ENCODE results near the gene FGD6.
"Not testable (repeated sequence)": the region's sequence is repeated elsewhere in the genome, so short reads cannot be mapped to it uniquely, and the experiment has no call there.

Gene FGD6

DNA sequence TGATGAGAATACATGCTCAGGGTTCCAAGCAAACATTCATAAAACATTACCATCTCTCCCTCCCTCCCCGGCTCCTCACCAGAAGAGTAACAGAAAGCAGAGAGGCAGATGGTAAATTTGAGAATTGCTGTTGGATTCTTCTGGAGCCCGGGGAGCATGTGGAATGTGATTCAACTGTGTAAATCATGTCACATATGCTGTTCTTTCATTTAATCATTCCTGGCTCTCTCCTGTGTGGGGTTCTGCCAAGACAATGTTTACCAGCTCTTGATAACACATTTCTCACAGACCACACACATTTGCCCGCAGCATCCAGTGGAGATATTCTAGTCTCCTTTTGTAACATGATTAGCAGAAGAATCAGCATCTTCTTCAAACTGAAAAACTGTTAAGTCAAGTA, 120.4 kb downstream of the FGD6 start:
- peaks cover 0 to 14% (median 4%) of the 10 kb centered on the region in 4 donors for H3K4me1 ChIP-seq
- no peaks in the 10 kb centered on the region for H3K27me3 ChIP-seq
- DNase-seq: no peak
- H3K9me3 ChIP-seq: no peaks in the 10 kb centered on the region
- H3K36me3 ChIP-seq: peaks cover 0 to 13% (median 5%) of the 10 kb centered on the region in 3 donors
- intact Hi-C loops (cut with DNase I; ENCODE audit: low total_unique reads): no loop called here
- H3K4me3 ChIP-seq: no peak overlapping the region
- no peak overlapping the region for H3K27ac ChIP-seq
- no peak for TF ChIP-seq CTCF (IDR thresholded peaks at IDR 0.05)

DNA sequence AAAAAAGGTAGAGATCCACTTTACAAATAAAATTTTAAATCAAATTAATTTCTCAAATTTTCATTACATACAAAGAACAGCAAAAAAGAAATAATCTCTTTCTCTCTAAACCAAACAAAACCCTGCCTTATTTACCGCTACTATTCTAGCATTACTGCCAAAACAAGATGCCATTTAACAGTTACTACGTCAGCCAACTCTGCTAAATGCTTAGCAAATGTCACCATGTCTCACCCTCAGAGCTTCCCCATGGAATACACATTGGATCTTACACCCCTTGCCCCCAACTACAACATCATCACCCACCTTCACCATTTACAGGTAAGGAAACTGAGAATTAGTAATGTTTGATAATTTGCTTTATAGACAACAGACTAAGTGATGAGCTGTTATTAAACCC, 120.9 kb downstream of the FGD6 start:
- Histone ChIP-seq H3K4me1 (peaks cover 0 to 14% (median 4%) of the 10 kb centered on the region in 4 donors), H3K27me3 (no peaks in the 10 kb centered on the region), H3K9me3 (no peaks in the 10 kb centered on the region), H3K36me3 (peaks cover 0 to 17% (median 5%) of the 10 kb centered on the region in 3 donors), H3K4me3 (no peak overlapping the region), H3K27ac (no peak overlapping the region)
- intact Hi-C loops (cut with DNase I; ENCODE audit: low total_unique reads): no loop called here
- DNase-seq: no peak
- TF ChIP-seq CTCF (IDR thresholded peaks at IDR 0.05): no peak

- H3K4me3 ChIP-seq; H3K27ac ChIP-seq; H3K9me3 ChIP-seq; intact Hi-C loops (cut with DNase I; ENCODE audit: low total_unique reads); DNase-seq; H3K27me3 ChIP-seq: not testable (repeated sequence)
- peaks cover 0 to 14% (median 4%) of the 10 kb centered on the region in 4 donors for H3K4me1 ChIP-seq
- peaks cover 0 to 22% (median 5%) of the 10 kb centered on the region in 3 donors for H3K36me3 ChIP-seq
Measured at GRCh38 chr12:95095866-95096265, 121.4 kb downstream of the FGD6 start.

GRCh38 chr12:95089462-95089861, 127.8 kb downstream of the FGD6 start:
- no peak overlapping the region for H3K4me3 ChIP-seq
- TF ChIP-seq CTCF (IDR thresholded peaks at IDR 0.05): no peak
- no peaks in the 10 kb centered on the region for H3K9me3 ChIP-seq
- intact Hi-C loops (cut with DNase I; ENCODE audit: low total_unique reads): no loop called here
- peaks cover 0 to 52% (median 5%) of the 10 kb centered on the region in 3 donors for H3K36me3 ChIP-seq
- H3K27me3 ChIP-seq: no peaks in the 10 kb centered on the region
- H3K27ac ChIP-seq: no peak overlapping the region
- DNase-seq: no peak
- H3K4me1 ChIP-seq: no peaks in the 10 kb centered on the region

DNA sequence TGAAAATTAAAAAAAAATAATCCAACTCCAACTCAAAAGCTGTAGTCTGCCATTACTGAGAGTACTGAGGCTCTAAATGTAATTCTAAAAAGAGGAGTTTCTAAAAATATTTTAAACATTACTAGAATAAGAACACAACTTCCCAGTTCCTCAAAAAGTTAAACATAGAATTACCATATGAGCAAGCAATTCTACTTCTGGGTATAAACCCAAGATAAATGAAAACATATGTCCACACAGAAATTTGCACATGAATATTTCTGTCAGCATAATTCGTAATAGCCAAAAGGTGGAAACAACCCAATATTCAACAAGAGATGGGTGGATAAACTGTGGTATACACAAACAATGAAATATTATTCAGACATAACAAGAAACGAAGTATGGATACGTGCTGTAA, 128.9 kb downstream of the FGD6 start:
- no peak for TF ChIP-seq CTCF (IDR thresholded peaks at IDR 0.05)
- Histone ChIP-seq H3K4me1 (peaks cover 0 to 10% (median 4%) of the 10 kb centered on the region in 4 donors), H3K27ac (no peak overlapping the region), H3K27me3 (no peaks in the 10 kb centered on the region), H3K9me3 (no peaks in the 10 kb centered on the region), H3K36me3 (peaks cover 0 to 52% (median 5%) of the 10 kb centered on the region in 3 donors), H3K4me3 (no peak overlapping the region)
- DNase-seq: no peak
- intact Hi-C loops (cut with DNase I; ENCODE audit: low total_unique reads): no loop called here

- TF ChIP-seq CTCF (IDR thresholded peaks at IDR 0.05): no peak
- peaks cover 0 to 30% (median 0%) of the 10 kb centered on the region in 3 donors for H3K36me3 ChIP-seq
- H3K4me1 ChIP-seq: peaks cover 0 to 12% (median 6%) of the 10 kb centered on the region in 4 donors
- H3K27me3 ChIP-seq: no peaks in the 10 kb centered on the region
- no peaks in the 10 kb centered on the region for H3K9me3 ChIP-seq
- no peak overlapping the region for H3K4me3 ChIP-seq
- intact Hi-C loops (cut with DNase I; ENCODE audit: low total_unique reads): no loop called here
- no peak for DNase-seq
- H3K27ac ChIP-seq: no peak overlapping the region
Measured at GRCh38 chr12:95085612-95086011, 131.7 kb downstream of the FGD6 start.
